ENCODE results near the gene IRS2.

DNA sequence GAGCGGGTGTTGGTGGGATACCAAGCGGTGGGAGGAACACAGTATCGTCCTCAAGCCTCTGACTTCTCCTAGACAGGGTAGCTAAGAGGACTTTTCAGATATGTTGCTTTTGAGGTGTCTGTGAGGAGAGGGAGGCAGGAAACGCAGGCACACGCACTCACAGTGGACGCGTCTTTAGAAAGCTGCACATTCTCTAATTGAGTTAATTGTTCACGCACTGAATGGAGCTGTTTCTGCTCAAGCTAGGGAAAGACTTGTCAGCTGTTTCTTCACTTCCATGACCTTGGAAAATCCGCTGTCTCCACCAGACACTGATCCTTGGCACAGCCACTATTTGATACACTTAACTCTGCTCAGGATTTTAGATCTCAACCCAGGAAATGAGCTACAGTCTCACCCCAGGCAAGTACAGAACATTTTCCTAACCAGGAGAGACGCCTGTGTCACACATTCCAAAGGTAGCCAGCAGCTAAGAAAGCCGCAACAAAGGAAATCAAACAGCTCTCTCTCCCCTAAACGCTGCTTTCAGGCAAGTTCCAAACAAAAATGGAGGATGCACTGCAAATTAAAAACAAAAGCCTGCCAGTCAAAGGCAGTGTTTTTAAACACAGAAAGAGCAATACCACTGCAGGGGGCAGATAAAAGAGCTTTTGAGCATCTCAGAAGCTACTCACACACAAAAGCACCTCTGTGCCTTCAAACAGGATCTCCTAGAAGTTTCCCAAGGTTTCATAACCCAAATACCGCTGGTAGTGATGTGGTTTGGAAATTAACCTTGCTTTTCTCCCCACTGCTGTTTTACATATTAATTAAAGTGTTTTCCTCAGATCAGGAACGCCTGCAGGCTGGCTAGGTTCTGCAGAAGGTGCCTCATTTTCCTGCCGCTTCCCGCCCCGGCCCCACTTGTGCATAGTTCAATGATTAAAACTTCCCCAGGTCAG is 57.3 kb downstream of the IRS2 start:
- TF ChIP-seq, protein P1, sequence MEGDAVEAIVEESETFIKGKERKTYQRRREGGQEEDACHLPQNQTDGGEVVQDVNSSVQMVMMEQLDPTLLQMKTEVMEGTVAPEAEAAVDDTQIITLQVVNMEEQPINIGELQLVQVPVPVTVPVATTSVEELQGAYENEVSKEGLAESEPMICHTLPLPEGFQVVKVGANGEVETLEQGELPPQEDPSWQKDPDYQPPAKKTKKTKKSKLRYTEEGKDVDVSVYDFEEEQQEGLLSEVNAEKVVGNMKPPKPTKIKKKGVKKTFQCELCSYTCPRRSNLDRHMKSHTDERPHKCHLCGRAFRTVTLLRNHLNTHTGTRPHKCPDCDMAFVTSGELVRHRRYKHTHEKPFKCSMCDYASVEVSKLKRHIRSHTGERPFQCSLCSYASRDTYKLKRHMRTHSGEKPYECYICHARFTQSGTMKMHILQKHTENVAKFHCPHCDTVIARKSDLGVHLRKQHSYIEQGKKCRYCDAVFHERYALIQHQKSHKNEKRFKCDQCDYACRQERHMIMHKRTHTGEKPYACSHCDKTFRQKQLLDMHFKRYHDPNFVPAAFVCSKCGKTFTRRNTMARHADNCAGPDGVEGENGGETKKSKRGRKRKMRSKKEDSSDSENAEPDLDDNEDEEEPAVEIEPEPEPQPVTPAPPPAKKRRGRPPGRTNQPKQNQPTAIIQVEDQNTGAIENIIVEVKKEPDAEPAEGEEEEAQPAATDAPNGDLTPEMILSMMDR (IDR thresholded peaks at IDR 0.05): no peak
- TF ChIP-seq POLR2AphosphoS5 (IDR thresholded peaks at IDR 0.05; ENCODE audit: low read depth, low read length): no peak
